HEK293 (cell line): ENCODE data around the gene GLCE.

ENCODE experiments used
- IKZF3 ChIP-seq: fragments of 450-650 bp; IDR thresholded peaks from 2 replicates; pipeline ENCODE4 v1.5.0; 2018; ENCODE audit warnings: missing biosample characterization, mild to moderate bottlenecking, missing genetic modification characterization, moderate library complexity
- MEIS1 ChIP-seq: sonication (generic); formaldehyde crosslinking; IDR thresholded peaks from 2 replicates; pipeline ENCODE4 v1.8.1; 2022; ENCODE audit warnings: missing genetic modification reagents, mild to moderate bottlenecking, borderline replicate concordance
- MZF1 ChIP-seq: fragments of 450-650 bp; formaldehyde crosslinking; IDR thresholded peaks from 2 replicates; pipeline ENCODE4 v1.5.1; 2017; ENCODE audit warnings: missing biosample characterization, missing genetic modification characterization, borderline replicate concordance
- PRDM2 ChIP-seq: fragments of 450-650 bp; formaldehyde crosslinking; IDR thresholded peaks from 2 replicates; pipeline ENCODE4 v1.5.1; 2016; ENCODE audit warnings: missing biosample characterization, missing genetic modification characterization, borderline replicate concordance
- TRIM28 ChIP-seq: IDR thresholded peaks from 2 replicates; pipeline ENCODE4 v1.6.1; 2011; ENCODE audit warnings: low read length, control low read depth, borderline replicate concordance
- TSHZ1 ChIP-seq: fragments of 450-650 bp; formaldehyde crosslinking; IDR thresholded peaks from 2 replicates; pipeline ENCODE4 v1.5.1; 2016; ENCODE audit warnings: missing biosample characterization, missing genetic modification characterization, borderline replicate concordance
- ZFP37 ChIP-seq: fragments of 450-650 bp; formaldehyde crosslinking; IDR thresholded peaks from 2 replicates; pipeline ENCODE4 v1.5.1; 2016; ENCODE audit warnings: missing biosample characterization, missing genetic modification characterization
- ZIC2 ChIP-seq: fragments of 450-650 bp; formaldehyde crosslinking; IDR thresholded peaks from 2 replicates; pipeline ENCODE4 v1.5.1; 2016; ENCODE audit warnings: missing biosample characterization, missing genetic modification characterization
- ZNF24 ChIP-seq: fragments of 450-650 bp; formaldehyde crosslinking; IDR thresholded peaks from 2 replicates; pipeline ENCODE4 v1.5.1; 2016; ENCODE audit warnings: missing biosample characterization, missing genetic modification characterization
- ZNF311 ChIP-seq: fragments of 450-650 bp; formaldehyde crosslinking; IDR thresholded peaks from 2 replicates; pipeline ENCODE4 v1.5.1; 2017; ENCODE audit warnings: missing biosample characterization, missing genetic modification characterization, borderline replicate concordance
- ZNF341 ChIP-seq: fragments of 450-650 bp; formaldehyde crosslinking; IDR thresholded peaks from 2 replicates; pipeline ENCODE4; 2016; ENCODE audit warnings: low read depth, missing biosample characterization, missing genetic modification characterization
- ZNF350 ChIP-seq: fragments of 450-650 bp; formaldehyde crosslinking; IDR thresholded peaks from 2 replicates; pipeline ENCODE4 v1.5.0; 2017; ENCODE audit warnings: missing biosample characterization, mild to moderate bottlenecking, missing genetic modification characterization
- ZNF423 ChIP-seq: fragments of 450-650 bp; formaldehyde crosslinking; IDR thresholded peaks from 2 replicates; pipeline ENCODE4 v1.5.1; 2016; ENCODE audit warnings: missing biosample characterization, missing genetic modification characterization
- ZNF510 ChIP-seq: fragments of 450-650 bp; formaldehyde crosslinking; IDR thresholded peaks from 2 replicates; pipeline ENCODE4 v1.5.1; 2018; ENCODE audit warnings: mild to moderate bottlenecking, missing genetic modification characterization, missing biosample characterization; ENCODE audit not compliant: insufficient replicate concordance
- ZNF544 ChIP-seq: fragments of 450-650 bp; formaldehyde crosslinking; IDR thresholded peaks from 2 replicates; pipeline ENCODE4 v1.5.0; 2017; ENCODE audit warnings: missing biosample characterization, missing genetic modification characterization
- ZNF548 ChIP-seq: fragments of 450-650 bp; formaldehyde crosslinking; IDR thresholded peaks from 2 replicates; pipeline ENCODE4 v1.5.1; 2016; ENCODE audit warnings: missing biosample characterization, missing genetic modification characterization
- ZNF558 ChIP-seq: fragments of 450-650 bp; formaldehyde crosslinking; IDR thresholded peaks from 2 replicates; pipeline ENCODE4 v1.5.1; 2016; ENCODE audit warnings: missing biosample characterization, missing genetic modification characterization
- ZNF560 ChIP-seq: fragments of 450-650 bp; formaldehyde crosslinking; IDR thresholded peaks from 2 replicates; pipeline ENCODE4 v1.5.1; 2017; ENCODE audit warnings: missing biosample characterization, missing genetic modification characterization, borderline replicate concordance
- ZNF776 ChIP-seq: fragments of 450-650 bp; formaldehyde crosslinking; IDR thresholded peaks from 2 replicates; pipeline ENCODE4 v1.5.0; 2017; ENCODE audit warnings: missing biosample characterization, missing genetic modification characterization, borderline replicate concordance
- TF ChIP-seq, protein P1 (sequence below): fragments of 450-650 bp; formaldehyde crosslinking; conservative IDR thresholded peaks from 2 replicates; pipeline ENCODE4 v1.5.1; 2016; ENCODE audit warnings: low read depth, missing biosample characterization, missing genetic modification characterization

GLCE gene

DNA sequence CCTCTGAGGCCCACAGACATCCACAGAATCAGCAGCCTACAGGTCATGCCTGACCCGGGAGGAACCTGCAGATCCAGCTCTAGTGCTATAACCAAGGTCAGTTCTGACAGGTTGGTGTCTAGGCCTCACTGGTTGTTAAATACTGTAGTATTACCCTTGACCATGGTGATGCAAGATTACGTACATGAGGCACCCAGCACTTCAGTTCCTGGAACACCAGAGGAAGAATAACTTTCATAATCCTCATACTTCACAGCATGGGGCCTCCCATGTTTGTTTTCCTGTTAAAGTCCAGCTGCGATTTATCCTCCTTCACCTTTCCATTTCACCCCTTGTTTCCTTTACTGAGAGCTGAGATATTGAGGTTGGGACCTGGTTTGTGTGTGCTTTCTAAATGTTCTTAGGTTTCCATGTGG, 34.4 kb upstream of the GLCE start (continued):
- TF ChIP-seq PRDM2 (tag by site-specific recombination), result no peak
- no peak for TF ChIP-seq ZNF311 (tag by site-specific recombination)
- no peak for TF ChIP-seq ZNF544 (tag by site-specific recombination)
- no peak for TF ChIP-seq ZNF350
- no peak for TF ChIP-seq ZNF776 (tag by site-specific recombination)
- peak; percentile 95 for TF ChIP-seq ZIC2 (tag by site-specific recombination)
- TF ChIP-seq, protein P1, sequence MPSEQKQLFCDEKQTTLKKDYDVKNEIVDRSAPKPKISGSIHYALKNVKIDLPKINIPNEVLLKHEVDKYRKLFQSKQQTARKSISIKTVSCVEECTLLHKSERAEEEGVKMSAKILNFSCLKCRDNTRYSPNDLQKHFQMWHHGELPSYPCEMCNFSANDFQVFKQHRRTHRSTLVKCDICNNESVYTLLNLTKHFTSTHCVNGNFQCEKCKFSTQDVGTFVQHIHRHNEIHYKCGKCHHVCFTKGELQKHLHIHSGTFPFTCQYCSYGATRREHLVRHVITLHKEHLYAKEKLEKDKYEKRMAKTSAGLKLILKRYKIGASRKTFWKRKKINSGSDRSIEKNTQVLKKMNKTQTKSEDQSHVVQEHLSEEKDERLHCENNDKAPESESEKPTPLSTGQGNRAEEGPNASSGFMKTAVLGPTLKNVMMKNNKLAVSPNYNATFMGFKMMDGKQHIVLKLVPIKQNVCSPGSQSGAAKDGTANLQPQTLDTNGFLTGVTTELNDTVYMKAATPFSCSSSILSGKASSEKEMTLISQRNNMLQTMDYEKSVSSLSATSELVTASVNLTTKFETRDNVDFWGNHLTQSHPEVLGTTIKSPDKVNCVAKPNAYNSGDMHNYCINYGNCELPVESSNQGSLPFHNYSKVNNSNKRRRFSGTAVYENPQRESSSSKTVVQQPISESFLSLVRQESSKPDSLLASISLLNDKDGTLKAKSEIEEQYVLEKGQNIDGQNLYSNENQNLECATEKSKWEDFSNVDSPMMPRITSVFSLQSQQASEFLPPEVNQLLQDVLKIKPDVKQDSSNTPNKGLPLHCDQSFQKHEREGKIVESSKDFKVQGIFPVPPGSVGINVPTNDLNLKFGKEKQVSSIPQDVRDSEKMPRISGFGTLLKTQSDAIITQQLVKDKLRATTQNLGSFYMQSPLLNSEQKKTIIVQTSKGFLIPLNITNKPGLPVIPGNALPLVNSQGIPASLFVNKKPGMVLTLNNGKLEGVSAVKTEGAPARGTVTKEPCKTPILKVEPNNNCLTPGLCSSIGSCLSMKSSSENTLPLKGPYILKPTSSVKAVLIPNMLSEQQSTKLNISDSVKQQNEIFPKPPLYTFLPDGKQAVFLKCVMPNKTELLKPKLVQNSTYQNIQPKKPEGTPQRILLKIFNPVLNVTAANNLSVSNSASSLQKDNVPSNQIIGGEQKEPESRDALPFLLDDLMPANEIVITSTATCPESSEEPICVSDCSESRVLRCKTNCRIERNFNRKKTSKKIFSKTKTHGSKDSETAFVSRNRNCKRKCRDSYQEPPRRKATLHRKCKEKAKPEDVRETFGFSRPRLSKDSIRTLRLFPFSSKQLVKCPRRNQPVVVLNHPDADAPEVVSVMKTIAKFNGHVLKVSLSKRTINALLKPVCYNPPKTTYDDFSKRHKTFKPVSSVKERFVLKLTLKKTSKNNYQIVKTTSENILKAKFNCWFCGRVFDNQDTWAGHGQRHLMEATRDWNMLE (tag by site-specific recombination), result peak; percentile 47; the same call in 1 of the 2 replicates
- no peak for TF ChIP-seq TRIM28
- peak; percentile 60; the same call in 1 of the 2 replicates for TF ChIP-seq ZNF558 (tag by site-specific recombination)
- no peak for TF ChIP-seq TSHZ1 (tag by site-specific recombination)
- peak; percentile 40; the same call in 1 of the 2 replicates for TF ChIP-seq IKZF3 (tag by site-specific recombination)
- peak; percentile 17; the same call in 1 of the 2 replicates for TF ChIP-seq ZNF341 (tag by site-specific recombination)
- no peak for TF ChIP-seq ZFP37 (tag by site-specific recombination)
- no peak for TF ChIP-seq MEIS1 (CRISPR knock-in tag)
- TF ChIP-seq ZNF560 (tag by site-specific recombination), result no peak
- peak; percentile 66; the same call in 1 of the 2 replicates for TF ChIP-seq ZNF24
- TF ChIP-seq ZNF423 (tag by site-specific recombination), result no peak
- no peak for TF ChIP-seq ZNF548 (tag by site-specific recombination)
- TF ChIP-seq MZF1 (tag by site-specific recombination), result no peak
- TF ChIP-seq ZNF510 (tag by site-specific recombination), result no peak
- TF ChIP-seq, all 188 proteins: peak for 15
